ENCODE results near the gene PPARD.
A peak's percentile ranks its signal among the peaks of the same experiment; 100 is the strongest.

The PPARD gene

GRCh38 chr6:35354361-35355135 lies 12.2 kb downstream of the PPARD start:
- DNase-seq (ENCODE audit: low read depth in 2 of 2), result no peak

- DNase-seq (ENCODE audit: low read depth in 2 of 2), result no peak
Observed at GRCh38 chr6:35356391-35356790, 14.0 kb downstream of the PPARD start.

GRCh38 chr6:35357677-35358076 lies 15.3 kb downstream of the PPARD start:
- DNase-seq (ENCODE audit: low read depth in 2 of 2), result no peak

GRCh38 chr6:35358086-35358485 lies 15.7 kb downstream of the PPARD start:
- no peak for DNase-seq (ENCODE audit: low read depth in 2 of 2)

DNA sequence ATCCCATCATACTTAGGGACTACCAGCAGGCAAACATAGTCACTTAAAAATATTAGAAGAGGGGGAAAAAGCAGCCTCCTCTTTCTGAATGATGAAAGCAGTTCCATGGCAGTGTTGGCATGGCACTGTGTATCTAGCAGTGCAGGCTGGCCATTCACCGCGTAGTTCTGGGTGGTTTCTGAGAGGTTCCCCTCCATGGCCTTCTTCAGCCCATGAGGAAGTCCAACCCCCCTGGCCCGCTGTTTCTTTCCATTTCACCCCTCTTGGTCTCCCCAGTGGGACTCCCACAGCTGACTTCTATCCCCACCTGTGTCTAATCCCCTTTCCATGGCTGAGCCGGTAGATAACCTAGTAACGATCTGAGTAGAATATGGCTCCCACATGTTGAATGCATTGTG lies 17.0 kb downstream of the PPARD start:
- DNase-seq (ENCODE audit: low read depth in 2 of 2), result no peak

GRCh38 chr6:35359744-35360348 lies 17.5 kb downstream of the PPARD start:
- DNase-seq (ENCODE audit: low read depth in 2 of 2), result no peak

- no peak for DNase-seq (ENCODE audit: low read depth in 2 of 2)
Observed at GRCh38 chr6:35360349-35361138, 18.2 kb downstream of the PPARD start.

DNA sequence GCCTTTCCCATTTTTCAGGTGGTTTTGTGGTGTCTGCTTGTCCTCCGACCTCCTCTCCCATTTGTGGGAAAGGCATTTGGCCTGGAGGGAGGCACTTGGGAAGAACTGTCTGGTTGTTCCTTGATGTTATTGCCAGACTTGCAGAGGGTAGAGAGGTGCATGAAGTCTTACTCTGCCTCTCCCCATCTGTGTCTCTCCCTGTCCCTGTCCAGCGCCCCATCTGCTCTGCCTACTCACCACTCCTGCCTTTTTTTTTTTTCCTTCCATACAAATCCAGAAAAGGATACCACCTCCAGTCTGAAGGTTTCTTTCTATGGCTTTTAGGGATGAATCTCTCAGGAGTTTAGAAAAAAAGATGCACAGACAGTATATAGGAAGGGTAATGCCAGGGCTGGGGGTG lies 19.8 kb downstream of the PPARD start:
- DNase-seq (ENCODE audit: low read depth in 2 of 2), result no peak

GRCh38 chr6:35363293-35363750 lies 21.0 kb downstream of the PPARD start:
- DNase-seq (ENCODE audit: low read depth in 2 of 2), result no peak

DNA sequence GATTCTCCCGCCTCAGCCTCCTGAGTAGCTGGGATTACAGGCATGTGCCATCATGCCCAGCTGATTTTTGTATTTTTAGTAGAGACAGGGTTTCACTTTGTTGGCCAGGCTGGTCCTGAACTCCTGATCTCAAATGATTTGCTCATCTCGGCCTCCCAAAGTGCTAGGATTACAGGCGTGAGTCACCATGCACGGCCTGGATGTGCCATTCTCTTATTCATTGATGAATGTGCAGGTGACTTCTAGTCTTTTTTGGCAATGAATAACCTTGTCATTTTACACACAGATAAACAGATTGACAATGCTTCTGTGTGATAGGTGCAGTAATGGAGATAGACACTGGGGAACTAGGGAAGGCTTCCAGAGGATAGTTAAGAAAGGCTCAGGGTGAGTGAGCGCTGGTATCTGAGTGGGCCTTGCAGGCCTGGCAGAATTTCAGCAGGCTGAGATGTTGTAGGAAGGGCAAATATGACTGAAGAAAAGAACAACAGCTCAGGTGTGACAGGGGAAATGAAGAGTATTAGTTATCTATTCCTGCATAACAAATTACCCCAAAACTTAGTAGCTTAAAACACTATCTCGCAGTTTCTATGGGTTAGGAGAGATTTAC lies 23.3 kb downstream of the PPARD start:
- no peak for DNase-seq (ENCODE audit: low read depth in 2 of 2)

DNA sequence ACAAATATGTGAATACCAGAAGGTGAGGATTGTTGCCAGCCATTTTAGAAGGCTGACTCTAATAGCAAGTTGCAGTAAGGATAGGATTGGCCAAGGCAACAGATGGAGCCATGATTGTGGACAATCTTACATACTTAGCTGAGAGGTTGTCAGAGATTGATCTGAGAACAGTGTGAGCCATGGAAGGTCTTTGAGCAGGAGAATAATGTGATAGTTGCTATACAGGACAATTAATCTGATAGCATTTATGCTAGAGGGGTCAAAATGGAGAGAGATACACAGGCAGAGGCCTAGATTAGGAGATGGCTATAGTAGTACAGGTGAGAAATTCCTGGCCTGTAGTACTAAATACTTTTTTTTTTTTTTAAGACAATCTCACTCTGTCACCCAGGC lies 23.8 kb downstream of the PPARD start:
- DNase-seq (ENCODE audit: low read depth in 2 of 2), result no peak

DNA sequence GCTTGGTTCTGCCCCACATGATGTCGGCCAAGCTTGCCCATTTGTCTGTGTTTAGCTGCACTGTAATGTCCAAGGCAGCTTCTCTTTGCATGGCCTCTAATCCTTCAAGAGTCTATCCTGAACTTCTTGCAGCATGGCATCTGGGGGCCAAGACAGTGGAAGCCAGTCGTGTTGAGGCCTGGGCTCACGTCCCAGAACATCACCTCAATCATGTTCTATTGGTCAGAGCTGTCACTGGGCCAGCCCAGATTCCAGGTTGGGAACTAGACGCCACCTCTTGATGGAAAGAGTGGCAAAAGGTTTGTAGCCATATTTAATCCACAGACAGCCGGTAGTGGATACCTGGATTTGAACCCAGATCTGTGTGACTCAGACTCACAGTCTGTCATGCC lies 25.3 kb downstream of the PPARD start:
- DNase-seq (ENCODE audit: low read depth in 2 of 2), result no peak

- no peak for DNase-seq (ENCODE audit: low read depth in 2 of 2)
Observed at GRCh38 chr6:35368038-35368887, 25.9 kb downstream of the PPARD start.

DNA sequence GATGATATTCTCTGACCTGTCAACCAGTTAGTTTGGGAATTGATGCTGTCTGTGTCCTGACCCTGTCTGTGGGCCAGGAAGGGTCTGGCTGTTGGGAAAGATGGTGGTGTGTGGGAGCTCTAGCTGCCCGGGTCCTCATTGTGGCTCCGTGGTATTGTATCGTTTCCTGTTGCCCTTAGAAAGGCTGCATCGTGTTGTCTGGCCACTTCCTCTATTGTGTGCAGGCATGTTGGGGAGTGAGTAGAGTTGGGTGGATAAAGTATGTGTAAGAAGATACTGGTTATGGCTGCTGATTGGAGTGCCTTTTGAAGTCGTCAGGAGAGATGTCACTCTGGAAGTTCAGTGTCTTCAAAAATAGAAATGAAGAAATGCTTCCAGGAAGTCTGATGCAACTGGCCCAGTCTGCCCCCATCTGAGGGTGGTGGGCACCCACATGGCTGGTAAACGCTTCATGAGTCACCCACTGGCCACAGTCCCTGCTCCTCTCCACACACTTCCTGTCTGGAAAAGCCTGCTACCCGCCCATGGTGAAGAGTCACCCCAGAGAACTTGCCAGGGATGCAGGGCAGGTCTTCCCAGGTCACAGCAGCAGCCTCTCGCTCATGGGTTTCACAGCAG lies 27.9 kb downstream of the PPARD start:
- DNase-seq (ENCODE audit: low read depth in 2 of 2), result peak in 1 of 2 donors; percentile 15

- DNase-seq (ENCODE audit: low read depth in 2 of 2), result no peak
Observed at GRCh38 chr6:35370785-35371493, 28.6 kb downstream of the PPARD start.

GRCh38 chr6:35371494-35372262 lies 29.3 kb downstream of the PPARD start:
- DNase-seq (ENCODE audit: low read depth in 2 of 2), result no peak

GRCh38 chr6:35372633-35373032 lies 30.3 kb downstream of the PPARD start:
- no peak for DNase-seq (ENCODE audit: low read depth in 2 of 2)

- no peak for DNase-seq (ENCODE audit: low read depth in 2 of 2)
Observed at GRCh38 chr6:35376281-35376680, 33.9 kb downstream of the PPARD start.

DNA sequence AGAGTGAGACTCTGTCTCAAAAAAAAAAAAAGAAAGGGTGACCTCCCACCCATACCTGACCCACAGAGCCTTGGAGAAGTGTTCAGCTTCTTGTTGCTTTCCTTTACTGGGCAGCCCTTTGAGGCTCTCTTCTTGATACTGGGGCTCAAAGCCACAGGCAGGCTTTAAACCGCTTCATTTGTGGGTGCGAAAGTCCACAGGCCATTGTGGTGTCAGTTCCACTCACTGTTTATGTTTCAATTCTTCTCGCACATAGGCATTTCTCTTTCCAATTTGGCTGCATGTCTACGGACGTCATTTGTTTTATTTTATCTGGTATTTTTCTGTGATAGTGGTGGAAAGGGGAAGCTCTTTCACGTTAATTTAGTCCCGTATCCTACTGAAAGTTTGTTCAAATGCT lies 34.6 kb downstream of the PPARD start:
- no peak for DNase-seq (ENCODE audit: low read depth in 2 of 2)
